Endothelial cell of umbilical vein (primary cell): ENCODE data around the gene DSG1. TPM values are rescaled to one million over a fixed set of nuclear protein-coding genes. Genes with fewer than 3 reads are reported as not detected.

Source experiments
- BruUV-seq: library from RNA; stranded (reverse); fragments of 400-500 nt; replicated peaks from 2 replicates; lab custom pipeline; 2021; lab: Mats Ljungman, UMichigan
- CTCF ChIA-PET: fragments of 300-600, 350-600 bp; sonication (Branson Sonifier 250); formaldehyde crosslinking; loops from one replicate; lab custom pipeline; 2021; ENCODE audit warnings: antibody characterized with exemption, inconsistent platforms; lab: Charles Lee
- POLR2A ChIA-PET: fragments of 300-600, 350-600 bp; sonication (Branson Sonifier 250); formaldehyde crosslinking; loops from one replicate; lab custom pipeline; 2021; ENCODE audit warnings: antibody characterized with exemption, inconsistent platforms; lab: Charles Lee
- DNase-seq: peaks from one replicate; pipeline ENCODE4 v3.0.0-alpha.2; 2011; ENCODE audit warnings: low read depth, low spot score
- FAIRE-seq: peaks from 2 replicates; lab custom pipeline; 2011; peaks lifted over from hg19 to GRCh38; lab: Jason Lieb, UNC
- H2AFZ ChIP-seq: 2 replicates; pipeline ENCODE4 v1.6.0; 2012; ENCODE audit warnings: low read depth, low read length, control low read depth, inconsistent platforms
- H3K27ac ChIP-seq: 2 replicates; pipeline ENCODE4 v1.5.1; 2011; ENCODE audit warnings: low read depth, mild to moderate bottlenecking, control low read depth, low read length, moderate library complexity; ENCODE audit not compliant: insufficient read depth
- H3K27me3 ChIP-seq, 2 experiments: 2 replicates each; pipeline versions ENCODE4 v1.6.0 to v1.6.1; 2011; ENCODE audit warnings: low read length in 2 of 2, mixed read lengths in 1 of 2; ENCODE audit not compliant: control insufficient read depth in 2 of 2, insufficient read depth in 2 of 2
- H3K36me3 ChIP-seq, 2 experiments: 2 replicates in 1 of 2; 3 replicates in 1 of 2; pipeline ENCODE4 v1.5.1; 2011; ENCODE audit warnings: low read length in 2 of 2, mild to moderate bottlenecking in 1 of 2, moderate library complexity in 1 of 2; ENCODE audit not compliant: control insufficient read depth in 2 of 2, insufficient read depth in 2 of 2; ENCODE audit errors: extremely low read depth in 1 of 2
- H3K4me1 ChIP-seq: 3 replicates; pipeline ENCODE4 v1.5.1; 2011; ENCODE audit warnings: mild to moderate bottlenecking, low read length; ENCODE audit not compliant: control insufficient read depth, insufficient read depth; ENCODE audit errors: extremely low read depth
- H3K4me2 ChIP-seq: 2 replicates; pipeline ENCODE4 v1.6.1; 2011; ENCODE audit warnings: low read length, control low read depth, mixed read lengths; ENCODE audit not compliant: insufficient read depth
- H3K4me3 ChIP-seq, 3 experiments: fragments of 200-600 bp in 1 of 3; sonication (generic), shearing (Covaris generic) in 1 of 3; replicated peaks in 1 of 3; 2 replicates each; pipeline ENCODE4 v1.5.1; 2011 to 2016; ENCODE audit warnings: control low read depth in 3 of 3, low read length in 3 of 3, mild to moderate bottlenecking in 2 of 3, inconsistent platforms in 1 of 3, low read depth in 1 of 3, moderate library complexity in 1 of 3; ENCODE audit not compliant: insufficient read depth in 1 of 3
- H3K79me2 ChIP-seq: 2 replicates; pipeline ENCODE4 v1.6.0; 2012; ENCODE audit warnings: low read length, inconsistent platforms; ENCODE audit not compliant: control insufficient read depth, insufficient read depth
- H3K9ac ChIP-seq: replicated peaks from 2 replicates; pipeline ENCODE3; 2011; ENCODE audit warnings: low read length, control low read depth; ENCODE audit not compliant: insufficient read depth; ENCODE audit errors: extremely low read depth
- H3K9me1 ChIP-seq: replicated peaks from 3 replicates; pipeline ENCODE4 v1.6.0; 2011; ENCODE audit warnings: mild to moderate bottlenecking, low read length; ENCODE audit not compliant: control insufficient read depth, insufficient read depth; ENCODE audit errors: extremely low read depth
- H3K9me3 ChIP-seq: replicated peaks from 2 replicates; pipeline ENCODE4 v1.5.1; 2012; ENCODE audit warnings: low read length, inconsistent platforms; ENCODE audit not compliant: control insufficient read depth, insufficient read depth
- H4K20me1 ChIP-seq: replicated peaks from 2 replicates; pipeline ENCODE3; 2011; ENCODE audit warnings: mild to moderate bottlenecking, low read length; ENCODE audit not compliant: control insufficient read depth, insufficient read depth; ENCODE audit errors: extremely low read depth
- CTCF ChIP-seq, 2 donors: IDR thresholded peaks; 1 replicate in 1 of 2; 2 replicates in 1 of 2; pipeline ENCODE4 v1.5.1; 2011; ENCODE audit warnings: low read length in 2 of 2, mild to moderate bottlenecking in 2 of 2, moderate library complexity in 2 of 2, control low read depth in 1 of 2, inconsistent platforms in 1 of 2, low read depth in 1 of 2; ENCODE audit not compliant: insufficient read depth in 1 of 2; ENCODE audit errors: extremely low read depth in 1 of 2
- EZH2 ChIP-seq: IDR thresholded peaks from 2 replicates; pipeline ENCODE4 v1.6.1; 2012; ENCODE audit warnings: borderline replicate concordance, low read depth, mild to moderate bottlenecking, moderate library complexity, low read length, inconsistent platforms; ENCODE audit not compliant: severe bottlenecking
- FOS ChIP-seq: IDR thresholded peaks from 2 replicates; pipeline ENCODE4 v1.6.1; 2011; ENCODE audit warnings: mild to moderate bottlenecking, low read length, moderate library complexity, borderline replicate concordance; ENCODE audit not compliant: insufficient read depth
- GATA2 ChIP-seq: IDR thresholded peaks from 2 replicates; pipeline ENCODE4 v1.7.0; 2011; ENCODE audit warnings: low read depth, mild to moderate bottlenecking, moderate library complexity, mixed read lengths, low read length; ENCODE audit not compliant: insufficient read length, insufficient read depth
- JUN ChIP-seq: IDR thresholded peaks from 2 replicates; pipeline ENCODE4 v1.6.1; 2011; ENCODE audit warnings: borderline replicate concordance, low read depth; ENCODE audit not compliant: insufficient read length, insufficient read depth
- MAX ChIP-seq: IDR thresholded peaks from 2 replicates; pipeline ENCODE4 v1.6.1; 2011; ENCODE audit not compliant: insufficient read depth, insufficient read length
- MYC ChIP-seq: IDR thresholded peaks from one replicate; pipeline ENCODE4 v1.6.1; 2011; ENCODE audit warnings: mild to moderate bottlenecking, low read depth, low read length
- POLR2A ChIP-seq: IDR thresholded peaks from 2 replicates; pipeline ENCODE4 v1.6.1; 2012; ENCODE audit warnings: low read depth, mild to moderate bottlenecking, control low read depth, low read length
- POLR2AphosphoS5 ChIP-seq: IDR thresholded peaks from 2 replicates; pipeline ENCODE4 v1.6.1; 2012; ENCODE audit warnings: low read depth, mild to moderate bottlenecking, control low read depth, low read length, moderate library complexity; ENCODE audit not compliant: insufficient read depth
- dilution Hi-C: fragments of 300-500 bp; cut with MboI; formaldehyde crosslinking; loops from one replicate; pipeline ENCODE4 v1.15.0; 2019; ENCODE audit warnings: low sequenced_read_pairs; ENCODE audit not compliant: extremely low pct_ligation_motif_present
- intact Hi-C: fragments of 100-400 bp; cut with micrococcal nuclease; formaldehyde crosslinking; loops from one replicate; pipeline ENCODE4 v1.10.0; 2022
- polyA plus RNA-seq, 4 experiments: library from polyadenylated mRNA; depleted of rRNA in 3 of 4; stranded (reverse) in 3 of 4; unstranded in 1 of 4; fragments of >200 nt; gene quantifications; 2 replicates each; pipeline versions ENCODE4 v1.2.1 to v1.2.3, GENCODE V29; 2011 to 2012; ENCODE audit warnings: missing spikeins in 1 of 4
- total RNA-seq: library from RNA; stranded (reverse); gene quantifications from 2 replicates; pipeline ENCODE4 v1.2.3, GENCODE V29; 2021

DSG1 gene
- total and polyA plus RNA-seq, 2 donors (not counting 3 experiments of a cell fraction or from before 2014, with no cell fraction given) = not detected

GRCh38 chr18:31382107-31382506, 64.1 kb downstream of the DSG1 start:
- H3K4me3 ChIP-seq = no peak overlapping the region
- no TSS peak for BruUV-seq
- no peaks in the 10 kb centered on the region for H3K4me1 ChIP-seq
- intact Hi-C loops (no loop called here), dilution Hi-C loops (no loop called here)
- H3K36me3 ChIP-seq = no peaks in the 10 kb centered on the region
- H3K9me3 ChIP-seq = no peaks in the 10 kb centered on the region
- no peak for FAIRE-seq
- H3K27me3 ChIP-seq = no peaks in the 10 kb centered on the region
- no peaks in the 10 kb centered on the region for H3K79me2 ChIP-seq
- POLR2A ChIA-PET = no interaction called here
- no peak overlapping the region for H3K9ac ChIP-seq
- CTCF ChIA-PET = no interaction called here
- TF ChIP-seq GATA2 (no peak), FOS (no peak), MYC (no peak), EZH2 (no peak), MAX (no peak), POLR2A (no peak), POLR2AphosphoS5 (no peak), JUN (no peak), CTCF (IDR thresholded peaks at IDR 0.05; ENCODE audit: extremely low read depth in 1 of 2, insufficient read depth in 1 of 2, low read depth in 1 of 2, low read length in 2 of 2) (no peak)
- no peak for DNase-seq
- H3K4me2 ChIP-seq = no peak overlapping the region
- H4K20me1 ChIP-seq = no peaks in the 10 kb centered on the region
- no peaks in the 10 kb centered on the region for H3K9me1 ChIP-seq
- no peak overlapping the region for H3K27ac ChIP-seq
- H2AFZ ChIP-seq = no peak overlapping the region
